ENCODE measurements around the gene GGN.
"Not testable (repeated sequence)": the region's sequence is repeated elsewhere in the genome, so short reads cannot be mapped to it uniquely, and the experiment has no call there.

The GGN gene

GRCh38 chr19:38373907-38374331 is 13.9 kb downstream of the GGN start:
- no peak for DNase-seq (ENCODE audit: low read depth)
- TF ChIP-seq, protein P1, sequence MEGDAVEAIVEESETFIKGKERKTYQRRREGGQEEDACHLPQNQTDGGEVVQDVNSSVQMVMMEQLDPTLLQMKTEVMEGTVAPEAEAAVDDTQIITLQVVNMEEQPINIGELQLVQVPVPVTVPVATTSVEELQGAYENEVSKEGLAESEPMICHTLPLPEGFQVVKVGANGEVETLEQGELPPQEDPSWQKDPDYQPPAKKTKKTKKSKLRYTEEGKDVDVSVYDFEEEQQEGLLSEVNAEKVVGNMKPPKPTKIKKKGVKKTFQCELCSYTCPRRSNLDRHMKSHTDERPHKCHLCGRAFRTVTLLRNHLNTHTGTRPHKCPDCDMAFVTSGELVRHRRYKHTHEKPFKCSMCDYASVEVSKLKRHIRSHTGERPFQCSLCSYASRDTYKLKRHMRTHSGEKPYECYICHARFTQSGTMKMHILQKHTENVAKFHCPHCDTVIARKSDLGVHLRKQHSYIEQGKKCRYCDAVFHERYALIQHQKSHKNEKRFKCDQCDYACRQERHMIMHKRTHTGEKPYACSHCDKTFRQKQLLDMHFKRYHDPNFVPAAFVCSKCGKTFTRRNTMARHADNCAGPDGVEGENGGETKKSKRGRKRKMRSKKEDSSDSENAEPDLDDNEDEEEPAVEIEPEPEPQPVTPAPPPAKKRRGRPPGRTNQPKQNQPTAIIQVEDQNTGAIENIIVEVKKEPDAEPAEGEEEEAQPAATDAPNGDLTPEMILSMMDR (IDR thresholded peaks at IDR 0.05; ENCODE audit: insufficient read depth, low read depth, low read length, missing control alignments), result peak; percentile 6
- H3K4me3 ChIP-seq (ENCODE audit: low read length), result peak overlapping the region; percentile 93

DNA sequence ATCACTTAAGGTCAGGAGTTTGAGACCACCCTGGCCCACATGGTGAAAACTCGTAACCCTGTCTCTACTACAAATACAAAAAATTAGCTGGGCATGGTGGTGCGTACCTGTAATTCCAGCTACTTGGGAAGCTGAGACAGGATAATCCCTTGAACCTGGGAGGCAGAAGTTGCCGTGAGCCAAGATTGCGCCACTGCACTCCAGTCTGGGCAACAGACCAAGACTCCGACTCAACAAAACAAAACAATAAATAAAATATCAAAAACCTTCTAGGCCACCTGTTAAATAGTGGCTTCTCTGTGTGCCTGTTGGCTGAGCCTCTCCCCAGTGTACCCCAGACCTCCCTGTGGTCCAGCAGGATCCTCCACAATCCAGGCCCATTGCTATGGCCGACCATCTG is 16.8 kb downstream of the GGN start:
- TF ChIP-seq, protein P1 (IDR thresholded peaks at IDR 0.05; ENCODE audit: insufficient read depth, low read depth, low read length, missing control alignments), result no peak
- no peak for DNase-seq (ENCODE audit: low read depth)
- H3K4me3 ChIP-seq (ENCODE audit: low read length), result no peak overlapping the region

GRCh38 chr19:38370299-38370698 is 17.5 kb downstream of the GGN start:
- TF ChIP-seq, protein P1 (IDR thresholded peaks at IDR 0.05; ENCODE audit: insufficient read depth, low read depth, low read length, missing control alignments), result no peak
- H3K4me3 ChIP-seq (ENCODE audit: low read length), result no peak overlapping the region
- DNase-seq (ENCODE audit: low read depth), result no peak

- TF ChIP-seq, protein P1 (IDR thresholded peaks at IDR 0.05; ENCODE audit: insufficient read depth, low read depth, low read length, missing control alignments), result no peak
- H3K4me3 ChIP-seq (ENCODE audit: low read length), result no peak overlapping the region
- DNase-seq (ENCODE audit: low read depth), result no peak
Observed at GRCh38 chr19:38369584-38369983, 18.2 kb downstream of the GGN start.

GRCh38 chr19:38367041-38367440 is 20.8 kb downstream of the GGN start:
- no peak for DNase-seq (ENCODE audit: low read depth)
- TF ChIP-seq, protein P1 (IDR thresholded peaks at IDR 0.05; ENCODE audit: insufficient read depth, low read depth, low read length, missing control alignments), result no peak
- H3K4me3 ChIP-seq (ENCODE audit: low read length), result no peak overlapping the region

DNA sequence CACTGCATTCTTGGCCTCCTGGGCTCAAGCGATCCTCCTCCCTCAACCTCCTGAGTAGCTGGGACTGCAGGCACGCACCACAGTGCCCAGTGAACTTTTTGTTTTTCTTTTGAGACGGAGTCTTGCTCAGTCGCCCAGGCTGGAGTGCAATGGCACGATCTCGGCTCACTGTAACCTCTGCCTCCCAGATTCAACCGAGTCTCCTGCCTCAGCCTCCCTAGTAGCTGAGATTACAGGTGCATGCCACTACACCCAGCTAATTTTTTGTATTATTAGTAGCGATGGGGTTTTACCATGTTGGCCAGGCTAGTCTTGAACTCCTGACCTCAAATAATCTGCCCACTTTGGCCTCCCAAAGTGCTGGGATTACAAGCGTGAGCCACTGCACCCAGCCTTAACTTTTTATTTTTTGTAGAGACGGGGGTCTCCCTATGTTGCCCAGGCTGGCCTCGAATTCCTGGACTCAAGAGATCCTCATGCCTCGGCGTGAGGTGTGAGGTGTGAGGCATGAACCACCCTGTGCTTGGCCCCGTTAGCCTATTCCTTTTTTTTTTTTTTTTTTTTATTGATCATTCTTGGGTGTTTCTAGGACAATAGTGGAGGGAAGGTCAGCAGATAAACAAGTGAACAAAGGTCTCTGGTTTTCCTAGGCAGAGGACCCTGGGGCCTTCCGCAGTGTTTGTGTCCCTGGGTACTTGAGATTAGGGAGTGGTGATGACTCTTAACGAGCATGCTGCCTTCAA is 24.7 kb downstream of the GGN start:
- not testable (repeated sequence) for H3K4me3 ChIP-seq (ENCODE audit: low read length); DNase-seq (ENCODE audit: low read depth)

GRCh38 chr19:38362076-38362945 is 25.5 kb downstream of the GGN start:
- TF ChIP-seq, protein P1 (IDR thresholded peaks at IDR 0.05; ENCODE audit: insufficient read depth, low read depth, low read length, missing control alignments), result no peak
- H3K4me3 ChIP-seq (ENCODE audit: low read length), result peak overlapping the region; percentile 60

More at GRCh38 chr19:38362076-38362945, 25.5 kb downstream of the GGN start:
- peak; percentile 78 for DNase-seq (ENCODE audit: low read depth)
